ENCODE measurements around the gene FAM228B.

GRCh38 chr2:24207359-24207758 lies 84.1 kb downstream of the FAM228B start:
- TF ChIP-seq POLR2A (IDR thresholded peaks at IDR 0.05) = no peak
- TF ChIP-seq CTCF (IDR thresholded peaks at IDR 0.05) = no peak

Measured in prostate gland (tissue), 2 donors.